Daoy (cell line): ENCODE data around the gene FAM200A. TPM values are rescaled to one million over a fixed set of nuclear protein-coding genes. Genes with fewer than 3 reads are reported as not detected.
"Not testable (repeated sequence)": the region's sequence is repeated elsewhere in the genome, so short reads cannot be mapped to it uniquely, and the experiment has no call there.

Experiments
- DNase-seq: peaks from one replicate; pipeline ENCODE4 v3.0.0-alpha.2; 2015; ENCODE audit warnings: low read depth
- total RNA-seq: library from RNA; depleted of rRNA; stranded (reverse); fragments of >200 nt; shearing (Covaris generic); gene quantifications from 2 replicates; pipeline ENCODE4 v1.2.3, GENCODE V29; 2014

FAM200A gene
- total RNA-seq, 1 experiment from 2014 or later = 18.7 TPM

DNA sequence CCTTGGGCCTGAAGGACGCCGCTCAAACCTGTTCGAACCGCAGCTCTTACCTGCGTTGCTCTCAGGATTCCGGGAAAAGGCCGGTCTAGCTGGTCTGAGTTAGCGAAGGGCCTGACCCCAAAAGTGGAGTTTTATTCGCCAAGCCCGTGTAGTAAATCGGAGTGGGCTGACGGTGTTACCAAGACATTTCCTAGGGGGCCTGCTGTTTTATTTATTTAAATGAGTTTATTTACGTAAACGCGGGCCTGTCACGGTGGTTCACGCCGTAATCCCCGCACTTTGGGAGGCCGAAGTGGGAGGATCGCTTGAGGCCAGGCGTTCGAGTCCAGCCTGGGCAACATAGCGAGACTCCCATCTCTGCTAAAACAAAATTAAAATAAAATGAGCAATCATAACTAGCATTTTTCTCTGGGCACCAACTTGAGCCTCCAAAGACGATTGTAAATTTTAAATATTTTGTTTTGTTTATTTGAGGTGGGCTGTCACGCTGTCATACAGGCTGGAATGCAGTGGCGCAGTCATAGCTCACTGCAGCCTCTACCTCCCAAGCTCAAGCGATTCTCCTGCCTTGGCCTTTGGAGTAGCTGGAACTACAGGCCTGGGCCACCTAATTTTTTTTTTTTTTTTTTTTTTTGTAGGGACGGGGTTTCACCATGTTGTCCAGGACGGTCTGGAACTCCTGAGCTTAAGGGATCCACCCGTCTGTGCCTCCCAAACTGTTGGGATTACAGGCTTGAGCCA is 7.4 kb upstream of the FAM200A start:
- peak; percentile 58 for DNase-seq

DNA sequence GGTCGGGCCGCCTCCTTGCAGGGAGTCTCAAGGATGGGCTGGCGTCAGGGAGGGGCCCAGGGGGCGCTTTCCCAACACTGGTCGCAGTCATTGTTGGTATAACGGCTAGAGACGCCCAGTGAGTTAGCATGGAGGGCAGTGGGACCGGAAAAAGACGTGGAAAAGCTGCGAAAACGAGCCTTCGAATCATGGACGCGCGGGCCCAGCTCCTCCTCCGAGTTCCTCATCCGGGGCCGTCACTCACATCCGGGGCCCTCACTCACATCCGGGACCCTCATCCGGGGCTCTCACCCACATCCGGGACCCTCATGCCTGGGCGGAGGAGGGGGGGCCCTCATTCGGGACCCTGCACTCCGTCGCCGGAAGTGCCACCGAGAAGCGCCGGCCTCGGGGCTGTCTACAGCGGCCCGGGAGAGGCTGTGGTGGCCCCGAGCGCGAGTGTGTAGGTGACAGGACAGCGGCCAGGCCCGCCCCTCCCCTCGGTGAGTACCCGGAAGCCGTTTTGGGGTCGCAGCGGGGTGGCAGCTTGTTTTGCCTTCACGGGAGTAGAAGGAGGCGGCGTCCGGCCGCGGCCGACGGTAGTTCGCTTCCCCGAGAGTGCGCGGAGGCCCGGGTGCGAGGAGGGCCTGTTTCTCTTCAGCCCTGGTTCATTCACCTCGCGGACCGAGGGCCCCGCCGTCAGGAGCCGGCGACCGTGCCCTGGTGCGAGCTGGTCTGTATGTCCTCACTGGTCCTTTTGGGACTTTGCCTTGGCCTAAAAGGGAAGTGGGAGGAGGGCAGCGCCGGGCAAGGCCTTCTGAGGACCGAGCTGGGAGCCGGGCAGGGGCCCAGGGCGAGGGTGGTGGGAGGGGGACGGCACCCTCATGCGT is 6.6 kb upstream of the FAM200A start, which contains the start of gene ZNF655:
Gene ZNF655 (plus strand): TSS at position 337 of the 869 bp plus-strand sequence. CDS start 1,918 bp downstream, outside the sequence.
- peak; percentile 98 for DNase-seq

DNA sequence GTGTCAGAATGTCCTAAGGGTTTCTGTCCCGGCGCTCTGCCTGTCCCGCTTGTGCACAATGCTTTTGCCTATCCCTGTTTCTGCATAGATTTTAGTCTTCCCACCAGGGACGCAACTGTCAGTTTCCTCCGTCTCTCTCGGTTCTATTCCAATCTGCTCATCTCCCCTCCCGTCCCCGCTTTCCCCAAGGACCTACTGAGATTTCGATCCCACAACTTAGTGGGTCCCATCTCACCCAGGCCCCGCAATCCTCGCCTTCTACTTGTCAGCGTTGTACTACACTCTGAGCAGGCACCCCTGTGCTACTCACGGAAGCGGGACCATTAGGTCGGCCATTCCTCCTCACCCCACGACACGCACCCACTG is 6.0 kb upstream of the FAM200A start:
- DNase-seq = no peak

DNA sequence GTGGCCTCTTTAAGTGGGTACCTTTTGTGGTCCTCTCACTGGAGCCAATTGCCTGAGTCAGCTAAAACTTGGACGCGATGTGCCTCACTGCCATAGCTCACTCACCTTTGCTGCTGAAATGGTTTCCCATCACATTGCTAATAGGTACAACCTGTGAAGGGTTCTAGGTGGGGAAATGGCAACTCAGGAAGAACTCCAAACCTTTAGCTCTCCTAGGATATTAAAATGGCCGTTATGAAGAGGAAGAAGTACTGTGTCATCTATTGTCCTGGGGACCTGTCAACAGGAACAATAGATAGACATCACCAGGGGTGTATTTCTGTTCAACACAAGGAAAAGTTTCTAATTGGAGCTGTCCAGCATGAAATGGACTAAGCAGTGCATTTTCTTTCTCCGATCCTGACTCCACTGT is 5.3 kb upstream of the FAM200A start:
- DNase-seq = no peak

DNA sequence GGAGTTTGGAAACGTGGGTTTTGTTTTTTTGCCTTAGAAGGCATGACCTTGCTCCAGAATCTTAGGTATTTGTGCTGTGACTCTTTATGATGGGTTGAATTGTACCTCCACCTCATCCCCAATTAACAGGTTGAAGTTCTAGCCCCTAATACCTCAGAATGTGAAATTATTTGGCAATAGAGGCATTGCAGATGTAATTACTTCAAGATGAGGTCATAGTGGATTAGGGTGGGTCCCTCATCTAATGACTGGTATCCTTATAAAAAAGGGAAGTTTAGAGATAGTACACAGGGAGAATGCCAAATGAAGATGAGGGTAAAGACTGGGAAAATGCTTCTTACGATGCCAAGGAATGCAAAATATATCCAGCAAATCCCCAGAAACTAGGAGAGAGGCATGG is 3.0 kb upstream of the FAM200A start:
- no peak for DNase-seq

DNA sequence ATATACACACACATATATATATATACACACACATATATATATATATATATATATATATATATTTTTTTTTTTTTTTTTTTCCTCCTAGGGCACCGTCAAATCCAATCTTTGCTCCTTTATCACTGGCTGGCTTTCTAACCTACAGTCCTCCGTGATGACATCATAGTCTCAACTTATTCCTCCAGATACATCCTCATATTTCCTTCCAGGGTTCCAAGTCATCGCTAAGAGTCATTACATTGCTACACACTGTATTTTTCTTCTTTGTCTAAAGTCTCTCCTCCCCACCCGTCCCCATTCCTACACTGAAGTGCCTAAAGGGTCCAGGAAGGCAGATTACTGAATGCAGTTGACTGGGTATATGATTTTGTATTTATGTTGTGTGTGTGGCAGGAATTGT is 1.1 kb upstream of the FAM200A start:
- DNase-seq = no peak

DNA sequence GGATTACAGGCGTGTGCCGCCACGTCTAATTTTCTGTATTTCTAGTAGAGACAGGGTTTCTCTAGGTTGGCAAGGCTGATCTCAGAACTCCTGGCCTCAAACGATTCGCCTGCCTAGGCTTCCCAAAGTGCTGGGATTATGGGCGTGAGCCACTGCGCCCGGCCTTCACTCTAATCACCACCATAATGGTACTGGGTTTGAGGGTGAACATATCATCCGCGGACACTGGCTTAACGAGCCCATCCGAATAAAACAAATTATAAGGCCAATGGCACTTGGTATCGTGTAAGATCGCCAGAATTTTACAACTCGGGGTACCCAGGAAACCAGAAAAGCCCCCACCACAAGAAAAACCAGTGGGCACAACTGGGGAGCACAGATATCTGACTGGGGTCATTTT is 580 bp downstream of the FAM200A start:
- no peak for DNase-seq

DNA sequence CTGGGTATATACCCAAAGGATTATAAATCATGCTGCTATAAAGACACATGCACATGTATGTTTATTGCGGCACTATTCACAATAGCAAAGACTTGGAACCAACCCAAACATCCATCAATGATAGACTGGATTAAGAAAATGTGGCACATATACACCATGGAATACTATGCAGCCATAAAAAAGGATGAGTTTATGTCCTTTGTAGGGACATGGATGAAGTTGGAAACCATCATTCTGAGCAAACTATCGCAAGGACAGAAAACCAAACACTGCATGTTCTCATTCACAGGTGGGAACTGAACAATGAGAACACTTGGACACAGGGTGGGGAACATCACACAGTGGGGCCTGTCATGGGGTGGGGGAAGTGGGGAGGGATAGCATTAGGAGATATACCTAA is 2.4 kb downstream of the FAM200A start:
- DNase-seq = not testable (repeated sequence)

DNA sequence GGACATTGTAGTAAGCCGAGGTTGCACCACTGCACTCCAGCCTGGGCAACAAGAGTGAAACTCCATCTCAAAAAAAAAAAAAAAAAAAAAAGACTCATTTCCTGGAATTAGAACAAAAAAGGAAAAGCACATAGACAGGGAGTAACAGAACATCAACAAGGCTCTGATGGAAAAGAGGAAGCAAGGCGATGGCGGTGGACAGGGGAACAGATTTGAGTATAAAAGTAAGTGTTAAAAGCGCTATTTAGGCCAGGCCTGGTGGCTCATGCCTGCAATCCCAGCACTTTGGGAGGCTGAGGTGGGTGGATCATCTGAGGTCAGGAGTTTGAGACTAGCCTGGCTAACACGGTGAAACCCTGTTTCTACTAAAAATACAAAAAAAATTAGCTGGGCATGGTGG is 6.6 kb downstream of the FAM200A start:
- DNase-seq = not testable (repeated sequence)

DNA sequence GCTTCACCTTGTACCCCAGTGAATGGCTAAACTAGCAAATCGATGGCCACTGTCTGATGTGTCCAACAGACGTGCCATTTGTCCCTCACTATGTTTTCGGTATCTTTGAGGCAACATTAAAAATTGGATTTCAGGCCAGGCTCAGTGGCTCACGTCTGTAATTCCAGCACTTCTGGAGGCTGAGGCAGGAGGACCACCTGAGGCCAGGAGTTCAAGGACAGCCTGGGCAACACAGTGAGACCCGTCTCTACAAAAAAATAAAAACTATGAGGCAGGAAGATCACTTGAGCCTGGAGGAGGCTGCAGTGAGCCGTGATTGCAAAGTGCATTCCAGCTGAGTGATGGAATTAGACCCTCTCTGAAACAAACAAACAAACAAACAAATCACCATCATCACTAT is 8.0 kb downstream of the FAM200A start:
- DNase-seq = no peak

DNA sequence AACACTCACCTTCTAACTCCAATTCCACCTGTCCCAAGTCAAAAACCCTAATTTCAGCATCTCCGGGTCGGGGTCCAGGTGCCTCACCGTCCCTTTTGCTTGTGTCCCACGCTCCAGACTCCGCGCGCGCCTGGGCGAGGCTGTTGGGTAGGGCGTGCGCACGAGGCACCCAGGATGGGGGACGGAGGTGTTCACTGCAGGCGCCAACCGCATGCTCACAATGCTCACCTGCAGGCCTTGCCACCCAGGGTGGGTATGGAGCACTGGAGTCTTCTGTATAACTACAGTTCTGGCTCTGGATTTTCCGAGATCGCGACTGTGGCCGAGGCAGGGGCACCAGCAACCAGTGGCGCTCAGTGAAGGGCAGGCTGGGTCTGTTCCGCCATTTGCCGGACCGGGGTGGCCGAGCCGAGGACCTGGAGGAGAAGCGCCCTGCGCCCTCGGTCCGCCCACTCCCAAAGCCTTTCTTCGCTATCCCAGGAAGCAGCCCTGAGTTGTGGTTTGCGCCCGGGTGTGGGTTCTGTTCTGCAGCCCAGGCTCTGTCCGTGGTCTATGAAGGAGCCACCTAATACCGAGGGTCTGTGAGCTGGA is 8.7 kb downstream of the FAM200A start:
- DNase-seq = no peak

DNA sequence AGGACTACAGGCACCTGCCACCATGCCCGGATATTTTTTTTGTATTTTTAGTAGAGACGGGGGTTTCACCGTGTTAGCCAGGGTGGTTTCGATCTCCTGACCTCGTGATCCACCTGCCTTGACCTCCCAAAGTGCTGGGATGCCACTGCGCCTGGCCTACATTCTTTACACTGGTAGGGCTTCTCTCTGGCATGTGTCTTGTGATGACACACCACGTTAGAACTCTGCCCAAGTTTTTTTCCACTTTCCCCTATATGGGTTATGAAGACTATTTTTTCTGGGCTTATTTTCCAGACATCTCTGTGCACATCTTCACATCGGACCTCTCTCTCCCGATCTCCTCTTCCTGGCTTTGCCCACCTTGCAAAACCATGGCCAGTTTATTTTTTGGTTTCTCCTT is 10.7 kb downstream of the FAM200A start:
- no peak for DNase-seq

DNA sequence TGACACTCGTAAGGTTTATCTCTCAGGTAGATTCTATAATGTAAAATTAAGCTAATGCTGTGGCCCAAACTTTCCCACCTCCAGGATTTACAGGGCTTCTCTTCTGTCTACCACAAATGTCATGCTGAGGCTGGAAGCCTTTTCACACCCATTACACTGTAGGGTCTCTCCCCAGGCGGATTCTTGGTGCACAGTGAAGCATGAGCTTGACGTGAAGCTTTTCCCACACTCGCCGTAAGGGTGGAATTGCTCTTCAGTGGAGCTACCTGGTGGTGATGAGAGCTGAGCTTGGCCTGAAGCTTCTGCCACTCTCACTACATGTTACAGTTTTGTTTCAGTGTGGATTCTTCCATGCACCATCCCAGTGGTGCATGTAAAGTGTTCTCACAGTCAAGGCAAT is 11.4 kb downstream of the FAM200A start:
- DNase-seq = no peak

DNA sequence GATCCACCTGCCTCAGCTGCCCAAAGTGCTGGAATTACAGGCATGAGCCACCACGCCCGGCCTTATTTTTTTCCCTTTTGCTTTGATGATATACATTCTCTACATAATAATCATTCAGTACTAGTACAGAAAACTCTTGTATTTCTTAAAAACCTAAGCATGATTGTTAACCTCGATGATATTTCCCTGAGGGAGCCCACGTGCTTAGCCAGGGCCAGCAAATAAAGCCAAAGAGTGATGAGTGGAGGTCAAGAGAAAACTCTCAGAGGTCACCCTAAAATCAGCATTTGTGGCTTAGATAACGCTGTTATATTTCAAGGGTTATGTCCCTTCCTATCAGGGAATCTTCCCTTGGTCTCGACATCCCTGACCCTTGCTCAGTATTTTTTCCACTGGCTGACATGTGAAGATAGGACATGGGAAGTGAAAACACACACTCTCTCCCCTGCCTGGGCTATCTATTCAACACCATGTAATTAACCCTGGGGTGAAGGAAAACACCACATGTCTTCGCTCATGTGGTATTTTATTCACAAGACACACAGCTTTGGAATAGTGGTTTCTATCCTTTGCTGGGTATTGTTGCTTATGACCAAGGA is 12.6 kb downstream of the FAM200A start:
- no peak for DNase-seq

DNA sequence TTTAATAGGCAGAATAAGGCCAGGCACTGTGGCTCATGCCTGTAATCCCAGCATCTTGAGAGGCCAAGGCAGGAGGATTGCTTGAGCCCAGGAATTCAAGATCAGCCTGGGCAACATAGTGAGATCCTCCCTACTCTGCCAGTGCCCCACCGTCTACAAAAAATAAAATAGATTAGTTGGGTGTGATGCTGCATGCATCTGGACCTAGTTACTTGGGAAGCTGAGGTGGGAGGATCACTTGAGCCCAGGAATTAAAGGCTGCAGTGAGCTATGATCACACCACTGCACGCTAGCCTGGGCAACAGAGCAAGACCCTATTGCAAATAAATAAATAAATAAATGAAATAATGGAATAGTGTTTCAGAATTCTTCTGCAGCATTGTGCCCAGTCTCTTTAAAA is 16.2 kb downstream of the FAM200A start:
- no peak for DNase-seq

DNA sequence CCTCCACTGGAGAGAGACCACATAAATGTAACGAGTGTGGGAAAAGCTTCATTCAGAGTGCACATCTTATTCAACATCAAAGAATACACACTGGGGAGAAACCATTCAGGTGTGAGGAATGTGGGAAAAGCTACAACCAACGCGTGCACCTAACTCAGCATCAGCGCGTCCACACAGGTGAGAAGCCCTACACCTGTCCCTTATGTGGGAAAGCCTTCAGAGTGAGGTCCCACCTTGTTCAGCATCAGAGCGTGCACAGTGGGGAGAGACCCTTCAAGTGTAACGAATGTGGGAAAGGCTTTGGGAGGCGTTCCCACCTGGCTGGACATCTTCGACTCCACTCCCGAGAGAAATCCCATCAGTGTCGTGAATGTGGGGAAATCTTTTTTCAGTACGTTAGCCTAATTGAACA is 20.6 kb downstream of the FAM200A start:
- no peak for DNase-seq

DNA sequence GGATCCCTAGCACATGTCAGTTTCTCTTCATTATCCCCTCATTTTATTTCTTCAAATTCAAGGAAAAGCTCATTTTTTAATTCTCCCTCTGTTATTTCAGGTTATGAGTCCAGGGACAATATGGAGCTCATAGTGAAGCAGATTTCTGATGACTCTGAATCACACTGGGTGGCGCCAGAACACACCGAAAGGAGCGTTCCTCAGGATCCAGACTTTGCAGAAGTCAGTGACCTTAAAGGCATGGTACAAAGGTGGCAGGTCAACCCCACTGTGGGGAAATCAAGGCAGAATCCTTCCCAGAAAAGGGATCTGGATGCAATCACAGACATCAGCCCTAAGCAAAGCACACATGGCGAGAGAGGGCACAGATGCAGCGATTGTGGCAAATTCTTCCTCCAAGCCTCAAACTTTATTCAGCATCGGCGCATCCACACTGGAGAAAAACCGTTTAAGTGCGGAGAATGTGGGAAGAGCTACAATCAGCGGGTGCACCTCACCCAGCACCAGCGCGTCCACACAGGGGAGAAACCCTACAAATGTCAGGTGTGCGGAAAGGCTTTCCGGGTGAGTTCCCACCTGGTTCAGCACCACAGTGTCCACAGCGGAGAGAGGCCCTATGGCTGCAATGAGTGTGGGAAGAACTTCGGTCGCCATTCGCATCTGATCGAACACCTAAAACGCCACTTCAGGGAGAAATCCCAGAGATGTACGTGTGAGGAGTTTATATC is 26.0 kb downstream of the FAM200A start:
- peak; percentile 27 for DNase-seq

DNA sequence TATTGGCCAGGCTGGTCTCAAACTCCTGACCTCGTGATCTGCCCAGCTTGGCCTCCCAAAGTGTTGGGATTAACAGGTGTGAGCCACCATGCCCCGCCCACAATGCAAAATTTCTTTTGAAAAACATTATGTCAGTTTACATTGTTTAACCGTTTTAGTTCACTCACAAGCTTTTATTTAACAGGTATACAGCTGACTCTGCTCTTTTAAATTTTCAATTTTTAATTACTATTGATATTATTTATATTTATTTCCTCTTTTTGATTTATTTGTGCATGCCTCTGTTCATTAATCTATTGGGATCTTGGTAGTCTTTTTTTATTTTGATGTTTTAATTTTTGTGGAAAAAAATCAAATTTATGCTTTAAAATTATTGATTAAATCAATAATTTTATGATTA is 30.5 kb downstream of the FAM200A start:
- DNase-seq = no peak

DNA sequence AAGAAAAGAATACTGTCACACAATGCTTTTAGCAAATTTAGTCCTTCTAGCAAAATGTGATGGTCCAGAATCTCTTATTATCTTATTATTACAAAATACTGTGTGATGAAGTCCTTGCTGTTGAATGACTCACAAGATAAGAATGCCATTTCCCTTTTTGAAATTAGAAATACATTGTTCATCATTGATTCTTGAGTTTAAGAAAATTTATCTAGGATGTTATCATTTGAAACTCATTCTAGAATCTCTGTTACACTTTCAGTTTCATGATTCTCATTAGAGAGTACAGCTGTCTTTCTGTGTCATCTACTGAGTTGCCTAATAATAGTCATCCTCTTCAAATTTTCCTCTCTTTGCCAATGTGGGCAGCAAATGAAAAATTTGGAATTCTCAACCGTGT is 37.9 kb downstream of the FAM200A start:
- no peak for DNase-seq

DNA sequence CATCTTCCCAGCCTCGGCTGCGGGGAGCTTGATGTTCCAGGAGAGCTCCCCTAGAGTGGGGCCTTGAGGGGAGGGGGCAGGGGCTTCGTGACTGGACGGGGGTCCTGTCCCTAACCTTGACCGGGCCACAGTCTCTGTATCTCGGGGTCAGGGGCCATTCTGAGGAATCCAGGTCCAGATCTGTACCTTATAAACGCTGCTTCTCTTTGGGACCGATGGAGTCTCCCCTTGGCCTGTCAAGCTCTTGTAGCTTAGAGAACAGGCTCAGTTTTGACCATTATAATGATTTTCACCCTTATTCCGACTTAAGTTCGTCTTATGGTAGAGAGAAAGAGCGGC is 46.6 kb downstream of the FAM200A start:
- no peak for DNase-seq

DNA sequence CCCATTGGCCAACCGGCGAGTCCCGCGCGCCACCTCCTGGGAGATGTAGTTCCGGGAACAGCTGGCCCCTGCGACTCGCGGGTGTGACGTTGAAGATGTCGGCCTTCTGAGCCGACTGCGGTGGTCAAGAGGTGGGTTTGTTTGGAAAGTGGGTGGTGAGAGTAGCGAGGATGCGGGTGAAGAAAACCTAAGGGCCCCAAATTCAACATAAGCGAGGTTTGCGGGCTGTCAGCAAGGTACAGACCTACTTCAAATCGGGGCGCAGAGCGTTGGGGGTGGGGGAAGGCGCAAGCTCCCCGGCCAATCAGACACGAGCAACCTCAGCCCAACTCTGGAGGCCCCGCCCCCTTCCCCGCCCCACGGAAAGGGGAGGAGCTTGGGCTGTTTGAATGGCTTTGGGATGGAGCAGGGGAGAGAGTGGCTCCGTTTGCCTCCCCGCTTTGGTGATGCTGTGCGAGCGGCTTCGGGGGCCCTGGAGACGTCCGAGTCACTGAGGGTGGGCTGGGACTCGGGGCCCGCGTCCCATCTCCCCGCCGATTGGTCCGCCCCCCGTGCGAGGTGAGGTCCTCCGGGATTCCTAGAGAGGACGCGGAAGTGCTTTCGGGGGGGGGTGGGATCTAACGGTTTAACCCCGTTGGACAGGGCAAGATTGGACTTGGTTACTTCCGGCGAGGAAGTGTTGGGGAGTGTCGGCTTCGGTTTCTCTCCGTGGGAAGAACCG is 47.2 kb downstream of the FAM200A start, which contains the start of gene ZKSCAN5:
Gene ZKSCAN5 (plus strand): TSS at position 60 of the 721 bp plus-strand sequence. CDS start 1,383 bp downstream, outside the sequence.
- DNase-seq = peak; percentile 99
